Suprapubic skin (tissue), 4 donors: ENCODE results near the gene TMEM178A.

Experiments used
- EP300 ChIP-seq: sonication (generic); formaldehyde crosslinking; IDR thresholded peaks from one replicate; pipeline ENCODE4 v1.6.1; 2017; ENCODE audit warnings: antibody characterized with exemption
- POLR2AphosphoS5 ChIP-seq, 3 donors: sonication (generic); formaldehyde crosslinking; IDR thresholded peaks; one replicate each; pipeline ENCODE4 v1.6.1; 2017; ENCODE audit warnings: antibody characterized with exemption in 3 of 3
- TF ChIP-seq, protein P1 (sequence below), 2 donors: fragments of 200-600 bp in 1 of 2; fragments of 450-650 bp in 1 of 2; sonication (generic) in 1 of 2; IDR thresholded peaks; one replicate each; pipeline ENCODE4 v1.5.1; 2016 to 2019; ENCODE audit warnings: antibody characterized with exemption in 2 of 2, mild to moderate bottlenecking in 1 of 2, moderate library complexity in 1 of 2

DNA sequence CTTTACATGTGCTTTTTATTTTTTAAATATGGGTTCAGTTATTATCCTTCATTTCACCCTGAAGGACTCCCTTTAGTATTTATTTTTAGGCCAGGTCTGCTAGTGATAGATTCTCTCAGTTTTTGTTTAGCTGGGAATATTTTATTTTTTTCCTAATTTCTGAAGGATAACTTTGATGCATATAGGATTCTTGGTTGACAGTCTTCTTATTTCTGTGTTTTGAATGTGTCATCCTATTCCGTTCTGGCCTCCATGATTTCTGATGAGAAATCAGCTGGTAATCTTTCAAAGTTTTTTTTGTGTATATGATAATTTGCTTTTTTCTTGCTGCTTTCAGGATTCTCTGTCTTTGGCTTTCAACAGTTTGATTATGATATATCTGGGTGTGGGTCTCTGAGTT is 35.4 kb downstream of the TMEM178A start:
- TF ChIP-seq, protein P1, sequence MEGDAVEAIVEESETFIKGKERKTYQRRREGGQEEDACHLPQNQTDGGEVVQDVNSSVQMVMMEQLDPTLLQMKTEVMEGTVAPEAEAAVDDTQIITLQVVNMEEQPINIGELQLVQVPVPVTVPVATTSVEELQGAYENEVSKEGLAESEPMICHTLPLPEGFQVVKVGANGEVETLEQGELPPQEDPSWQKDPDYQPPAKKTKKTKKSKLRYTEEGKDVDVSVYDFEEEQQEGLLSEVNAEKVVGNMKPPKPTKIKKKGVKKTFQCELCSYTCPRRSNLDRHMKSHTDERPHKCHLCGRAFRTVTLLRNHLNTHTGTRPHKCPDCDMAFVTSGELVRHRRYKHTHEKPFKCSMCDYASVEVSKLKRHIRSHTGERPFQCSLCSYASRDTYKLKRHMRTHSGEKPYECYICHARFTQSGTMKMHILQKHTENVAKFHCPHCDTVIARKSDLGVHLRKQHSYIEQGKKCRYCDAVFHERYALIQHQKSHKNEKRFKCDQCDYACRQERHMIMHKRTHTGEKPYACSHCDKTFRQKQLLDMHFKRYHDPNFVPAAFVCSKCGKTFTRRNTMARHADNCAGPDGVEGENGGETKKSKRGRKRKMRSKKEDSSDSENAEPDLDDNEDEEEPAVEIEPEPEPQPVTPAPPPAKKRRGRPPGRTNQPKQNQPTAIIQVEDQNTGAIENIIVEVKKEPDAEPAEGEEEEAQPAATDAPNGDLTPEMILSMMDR (IDR thresholded peaks at IDR 0.05): no peak
- TF ChIP-seq EP300: no peak
- no peak for TF ChIP-seq POLR2AphosphoS5 (IDR thresholded peaks at IDR 0.05)
